CD4-positive, alpha-beta T cell (primary cell): ENCODE results near the gene CYTH4. TPM values are rescaled to one million over a fixed set of nuclear protein-coding genes. Genes with fewer than 3 reads are reported as not detected.

Source experiments
- ATAC-seq: fragments of 200-7000 bp; cut with Tn5 transposase; one replicate; pipeline ENCODE4 v1.10.0; 2022; ENCODE audit warnings: mild to moderate bottlenecking; ENCODE audit not compliant: poor library complexity
- CTCF ChIA-PET: fragments of 350-600 bp; sonication (Branson Sonifier 250); formaldehyde crosslinking; loops from one replicate; lab custom pipeline; 2021; ENCODE audit warnings: antibody characterized with exemption, inconsistent platforms; lab: Charles Lee
- POLR2A ChIA-PET: fragments of 350-600 bp; sonication (Branson Sonifier 250); formaldehyde crosslinking; loops from one replicate; lab custom pipeline; 2021; ENCODE audit warnings: antibody characterized with exemption, inconsistent platforms; lab: Charles Lee
- DNase-seq, 14 experiments: peaks; one replicate each; pipeline ENCODE4 v3.0.0-alpha.2; 2013 to 2020; ENCODE audit warnings: mixed read lengths in 2 of 14
- H3K27ac ChIP-seq, 2 donors: one replicate each; pipeline versions ENCODE4 v1.5.1 to v1.7.0; 2013; ENCODE audit warnings: low read length in 2 of 2, low read depth in 1 of 2, mild to moderate bottlenecking in 1 of 2
- H3K27me3 ChIP-seq, 2 experiments: 1 replicate in 1 of 2; 2 replicates in 1 of 2; pipeline versions ENCODE4 v1.6.1 to v1.7.0; 2013; ENCODE audit warnings: low read length in 2 of 2, control low read depth in 1 of 2, mild to moderate bottlenecking in 1 of 2, moderate library complexity in 1 of 2; ENCODE audit not compliant: insufficient read depth in 2 of 2, control insufficient read depth in 1 of 2
- H3K36me3 ChIP-seq: one replicate; pipeline ENCODE4 v1.6.1; 2013; ENCODE audit warnings: low read length, control low read depth; ENCODE audit not compliant: insufficient read depth
- H3K4me1 ChIP-seq: one replicate; pipeline ENCODE4 v1.6.1; 2013; ENCODE audit warnings: low read length, control low read depth; ENCODE audit not compliant: insufficient read depth
- H3K4me3 ChIP-seq: one replicate; pipeline ENCODE4 v1.5.1; 2013; ENCODE audit warnings: mild to moderate bottlenecking, low read length, moderate library complexity
- H3K9me3 ChIP-seq, 2 experiments: 1 replicate in 1 of 2; 2 replicates in 1 of 2; pipeline versions ENCODE4 v1.6.1 to v1.7.0; 2013; ENCODE audit warnings: low read length in 2 of 2, mild to moderate bottlenecking in 2 of 2, control low read depth in 1 of 2, moderate library complexity in 1 of 2; ENCODE audit not compliant: control insufficient read depth in 1 of 2, insufficient read depth in 1 of 2
- H3K27ac Mint-ChIP-seq: one replicate; pipeline ENCODE4 v1.8.0; 2020; ENCODE audit warnings: mixed read lengths
- H3K27me3 Mint-ChIP-seq: one replicate; pipeline ENCODE4 v1.8.0; 2021; ENCODE audit warnings: mixed read lengths
- H3K36me3 Mint-ChIP-seq: one replicate; pipeline ENCODE4 v1.8.0; 2021; ENCODE audit warnings: low read depth, mixed read lengths
- H3K4me1 Mint-ChIP-seq: one replicate; pipeline ENCODE4 v1.8.0; 2021; ENCODE audit warnings: low read depth, mixed read lengths
- H3K4me3 Mint-ChIP-seq: one replicate; pipeline ENCODE4 v1.8.0; 2020; ENCODE audit warnings: mild to moderate bottlenecking, mixed read lengths
- H3K9me3 Mint-ChIP-seq: one replicate; pipeline ENCODE4 v1.8.0; 2020; ENCODE audit warnings: mixed read lengths
- intact Hi-C, 2 experiments: fragments of 100-400 bp; cut with DNase I in 1 of 2; cut with micrococcal nuclease in 1 of 2; formaldehyde crosslinking; loops; one replicate each; pipeline versions ENCODE4 v1.15.1 to v1.9.0; 2023 to 2025; cut with DNase I, micrococcal nuclease
- total RNA-seq, 174 experiments: library from RNA in 2 of 174; stranded (reverse) in 2 of 174; gene quantifications; one replicate each; pipeline ENCODE4 v1.2.3 and lab custom pipeline; 2021 to 2026
- TF ChIP-seq, protein P1 (sequence below): fragments of 200-600 bp; IDR thresholded peaks from one replicate; pipeline ENCODE4 v1.8.0; 2022; ENCODE audit warnings: antibody characterized with exemption, mild to moderate bottlenecking

The CYTH4 gene
- total RNA-seq, 2 experiments from 2014 or later, result 134 to 138 TPM

DNA sequence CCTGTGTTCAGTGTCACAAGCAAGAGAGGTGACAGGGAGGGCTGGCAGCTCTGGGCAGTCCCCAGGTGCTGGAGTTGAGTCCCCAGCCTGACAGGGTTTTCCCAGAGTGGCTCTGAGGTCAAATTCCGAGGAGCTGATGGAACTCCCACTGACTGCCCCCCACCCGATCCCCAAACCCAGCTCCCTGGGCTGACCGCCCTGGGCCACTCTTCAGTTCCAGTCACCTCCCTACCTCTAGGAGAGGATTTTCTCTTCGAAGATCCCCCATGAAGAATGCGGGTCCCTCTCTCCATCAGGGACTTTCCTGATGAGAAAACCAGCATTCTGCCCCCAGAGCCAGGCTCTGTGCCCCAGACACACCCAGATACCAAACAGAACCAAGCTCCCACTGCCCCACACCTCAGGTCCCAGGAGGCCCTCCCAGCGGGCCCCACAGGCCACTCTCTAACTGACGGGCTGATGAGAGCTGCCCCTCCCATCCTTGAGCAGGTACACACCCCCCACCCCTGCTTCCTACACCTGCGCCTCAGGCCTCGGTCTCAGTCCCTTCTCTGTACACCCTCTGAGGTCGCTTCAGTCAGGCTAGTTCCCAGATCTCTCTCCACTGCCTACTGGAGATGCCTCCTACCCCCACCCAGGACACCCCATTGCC is 26.1 kb upstream of the CYTH4 start:
- Histone ChIP-seq H3K9me3 (no peaks in the 10 kb centered on the region), H3K4me1 (peaks cover 24% of the 10 kb centered on the region), H3K4me3 (no peak overlapping the region), H3K36me3 (no peaks in the 10 kb centered on the region), H3K27ac (no peak overlapping the region), H3K27me3 (no peaks in the 10 kb centered on the region)
- TF ChIP-seq, protein P1, sequence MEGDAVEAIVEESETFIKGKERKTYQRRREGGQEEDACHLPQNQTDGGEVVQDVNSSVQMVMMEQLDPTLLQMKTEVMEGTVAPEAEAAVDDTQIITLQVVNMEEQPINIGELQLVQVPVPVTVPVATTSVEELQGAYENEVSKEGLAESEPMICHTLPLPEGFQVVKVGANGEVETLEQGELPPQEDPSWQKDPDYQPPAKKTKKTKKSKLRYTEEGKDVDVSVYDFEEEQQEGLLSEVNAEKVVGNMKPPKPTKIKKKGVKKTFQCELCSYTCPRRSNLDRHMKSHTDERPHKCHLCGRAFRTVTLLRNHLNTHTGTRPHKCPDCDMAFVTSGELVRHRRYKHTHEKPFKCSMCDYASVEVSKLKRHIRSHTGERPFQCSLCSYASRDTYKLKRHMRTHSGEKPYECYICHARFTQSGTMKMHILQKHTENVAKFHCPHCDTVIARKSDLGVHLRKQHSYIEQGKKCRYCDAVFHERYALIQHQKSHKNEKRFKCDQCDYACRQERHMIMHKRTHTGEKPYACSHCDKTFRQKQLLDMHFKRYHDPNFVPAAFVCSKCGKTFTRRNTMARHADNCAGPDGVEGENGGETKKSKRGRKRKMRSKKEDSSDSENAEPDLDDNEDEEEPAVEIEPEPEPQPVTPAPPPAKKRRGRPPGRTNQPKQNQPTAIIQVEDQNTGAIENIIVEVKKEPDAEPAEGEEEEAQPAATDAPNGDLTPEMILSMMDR, result no peak
- no peaks in the 10 kb centered on the region for H3K9me3 Mint-ChIP-seq
- H3K4me1 Mint-ChIP-seq, result peaks cover 23% of the 10 kb centered on the region
- H3K27me3 Mint-ChIP-seq, result no peaks in the 10 kb centered on the region
- ChIA-PET POLR2A (interaction anchor here (0.7 to 1.0 kb wide), 2 partner anchors 57 to 203 kb away, joined by 3 read pairs; no protein-coding TSS in a partner anchor), CTCF (interaction anchor here (2.1 kb wide), 1 partner anchor 57 kb away, joined by 6 read pairs; no protein-coding TSS in a partner anchor)
- no peak for DNase-seq
- H3K27ac Mint-ChIP-seq, result no peak overlapping the region
- intact Hi-C loops, result no loop called here
- no peaks in the 10 kb centered on the region for H3K36me3 Mint-ChIP-seq
- no peak for ATAC-seq
- no peak overlapping the region for H3K4me3 Mint-ChIP-seq

DNA sequence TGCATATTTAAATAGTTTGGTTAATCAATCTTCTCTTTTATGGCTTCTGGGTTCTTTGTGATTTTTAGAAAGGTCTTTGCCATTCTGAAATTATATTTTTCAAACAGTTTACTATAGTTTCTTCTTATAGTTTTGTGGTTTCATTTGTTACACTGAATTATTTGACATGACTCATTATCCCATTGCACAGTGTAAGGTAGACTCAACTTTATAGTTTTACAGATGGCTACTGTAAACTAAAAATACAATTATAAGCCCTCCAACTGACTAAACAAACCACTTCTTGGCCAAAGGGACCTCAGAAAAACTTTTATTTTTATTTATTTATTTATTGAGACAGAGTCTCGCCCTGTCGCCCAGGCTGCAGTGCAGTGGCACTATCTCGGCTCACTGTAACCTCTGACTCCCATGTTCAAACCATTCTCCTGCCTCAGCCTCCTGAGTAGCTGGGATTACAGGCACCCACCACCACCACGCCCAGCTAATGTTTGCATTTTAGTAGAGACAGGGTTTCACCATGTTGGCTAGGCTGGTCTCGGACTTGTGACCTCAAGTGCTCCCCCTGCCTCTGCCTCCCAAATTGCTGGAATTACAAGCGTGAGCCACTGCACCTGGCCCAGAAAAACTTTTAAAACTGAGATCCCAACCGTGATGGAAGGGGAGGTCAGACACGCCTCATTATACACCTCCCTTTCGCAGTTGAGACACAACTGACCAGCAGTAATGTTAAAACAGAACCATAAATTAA is 24.1 kb upstream of the CYTH4 start:
- Mint-ChIP-seq H3K27ac (no peak overlapping the region), H3K9me3 (no peaks in the 10 kb centered on the region), H3K4me3 (no peak overlapping the region), H3K36me3 (no peaks in the 10 kb centered on the region), H3K4me1 (peaks cover 24% of the 10 kb centered on the region), H3K27me3 (no peaks in the 10 kb centered on the region)
- TF ChIP-seq, protein P1, result no peak
- DNase-seq (no peak), ATAC-seq (no peak)
- ChIA-PET CTCF (interaction anchor here (1.4 to 5.2 kb wide), 3 partner anchors 9 to 25 kb away, joined by 4 to 139 read pairs (median 5); partner anchors contain the start of gene RAC2), POLR2A (interaction anchor here (4.3 to 5.1 kb wide), 2 partner anchors 14 to 20 kb away, joined by 31 to 57 read pairs; partner anchors contain the start of gene RAC2)
- H3K9me3 ChIP-seq, result no peaks in the 10 kb centered on the region
- no peaks in the 10 kb centered on the region for H3K36me3 ChIP-seq
- H3K27ac ChIP-seq, result no peak overlapping the region
- no peak overlapping the region for H3K4me3 ChIP-seq
- intact Hi-C loops, result no loop called here
- H3K4me1 ChIP-seq, result peaks cover 25% of the 10 kb centered on the region
- H3K27me3 ChIP-seq, result no peaks in the 10 kb centered on the region

DNA sequence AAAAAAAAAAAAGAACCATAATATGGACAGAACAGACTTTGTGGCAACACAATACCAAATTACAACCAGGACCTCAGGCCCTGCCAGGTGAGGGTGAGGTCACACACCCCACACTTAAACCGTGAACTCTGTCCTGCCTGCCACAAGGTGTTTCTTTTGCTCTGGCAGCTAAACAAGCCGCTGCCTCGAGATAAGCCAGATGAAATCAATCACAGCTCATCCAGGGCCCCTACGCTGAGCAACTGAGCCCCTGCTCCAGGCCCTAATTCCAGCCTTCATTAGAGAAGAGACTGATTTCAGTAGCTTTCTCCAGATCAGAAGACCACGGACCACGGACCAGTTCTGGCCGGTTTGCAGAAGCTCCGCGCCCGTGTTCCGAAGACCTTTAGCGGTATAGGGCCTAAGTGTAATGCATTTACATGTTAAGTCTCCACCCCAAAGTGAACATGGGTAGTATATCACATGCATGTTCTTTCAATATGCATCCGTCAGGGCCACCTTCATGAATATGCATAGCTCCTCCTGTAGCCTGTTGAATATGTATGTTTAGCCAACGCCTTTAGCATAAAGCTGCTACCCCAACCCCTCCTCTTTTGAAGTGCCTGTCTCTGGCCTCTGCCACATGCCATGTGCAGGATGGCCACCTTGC is 23.4 kb upstream of the CYTH4 start:
- Mint-ChIP-seq H3K27ac (no peak overlapping the region), H3K36me3 (no peaks in the 10 kb centered on the region), H3K9me3 (no peaks in the 10 kb centered on the region), H3K4me3 (peak overlapping the region; percentile 4), H3K4me1 (peaks cover 24% of the 10 kb centered on the region), H3K27me3 (no peaks in the 10 kb centered on the region)
- intact Hi-C loops, result loop anchor here in 1 of 2 experiments (1.0 kb wide), 1 partner anchor 15 kb away; the partner anchor contains the start of gene RAC2
- Histone ChIP-seq H3K9me3 (peaks cover 2% of the 10 kb centered on the region in 2 experiments), H3K36me3 (no peaks in the 10 kb centered on the region), H3K4me3 (no peak overlapping the region), H3K27ac (no peak overlapping the region), H3K4me1 (peaks cover 25% of the 10 kb centered on the region), H3K27me3 (no peaks in the 10 kb centered on the region)
- no peak for DNase-seq
- no peak for ATAC-seq
- TF ChIP-seq, protein P1, result no peak
- POLR2A ChIA-PET, result interaction anchor here (0.7 to 5.1 kb wide), 6 partner anchors 15 to 228 kb away, joined by 3 to 57 read pairs (median 6); partner anchors contain the start of gene RAC2
- CTCF ChIA-PET, result interaction anchor here (0.6 to 5.2 kb wide), 21 partner anchors 9 to 289 kb away, joined by 3 to 139 read pairs (median 3); partner anchors contain the start of gene RAC2
